Breast epithelium (tissue), 3 donors: Measurements from ENCODE around the gene ADPRHL1.

Experiments
- CTCF ChIP-seq, 3 donors: fragments of 450-650 bp; IDR thresholded peaks; one replicate each; pipeline ENCODE4 v1.5.1; 2016 to 2017; ENCODE audit warnings: antibody characterized with exemption in 3 of 3, mild to moderate bottlenecking in 3 of 3, moderate library complexity in 3 of 3
- POLR2AphosphoS5 ChIP-seq, 3 donors: sonication (generic); formaldehyde crosslinking; IDR thresholded peaks; one replicate each; pipeline ENCODE4 v1.6.1; 2017; ENCODE audit warnings: antibody characterized with exemption in 3 of 3

- TF ChIP-seq CTCF (IDR thresholded peaks at IDR 0.05) (no peak), POLR2AphosphoS5 (IDR thresholded peaks at IDR 0.05) (no peak)
These were observed 46.6 kb upstream of the ADPRHL1 start for GRCh38 chr13:113499936-113500335.
